SHP77 (cell line): Measurements from ENCODE around the gene INO80E.
"Not testable (repeated sequence)": the region's sequence is repeated elsewhere in the genome, so short reads cannot be mapped to it uniquely, and the experiment has no call there.

Experiments used
- DNase-seq, 2 experiments: peaks; one replicate each; lab custom pipeline; 2025; lab: John Stamatoyannopoulos, UW

INO80E gene

DNA sequence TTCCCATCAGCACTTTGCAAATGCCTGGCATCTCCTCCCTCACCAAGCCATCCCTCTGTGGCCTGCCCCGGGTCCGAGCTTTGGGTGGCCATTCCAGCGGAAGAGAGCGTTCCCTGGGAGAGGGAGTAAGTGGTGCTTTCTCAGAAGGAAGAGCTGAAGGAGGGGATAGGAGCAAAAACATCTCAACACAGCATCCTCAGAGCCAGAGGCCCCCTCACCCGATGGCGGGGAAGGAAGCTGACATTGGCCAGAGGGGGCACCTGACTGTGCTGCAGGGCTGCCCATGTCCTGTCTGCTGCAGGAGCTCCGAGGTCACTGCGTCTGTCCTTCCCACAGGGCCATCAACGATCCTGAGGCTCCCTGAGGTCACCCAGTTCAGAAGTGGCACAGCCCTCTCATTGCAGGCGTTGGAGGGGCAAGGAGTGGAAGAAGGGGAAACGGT, 35.5 kb downstream of the INO80E start:
- peak in 1 of 2 experiments; percentile 12 for DNase-seq

GRCh38 chr16:30032083-30032819, 36.2 kb downstream of the INO80E start:
- DNase-seq = peak; percentile 77 to 93

DNA sequence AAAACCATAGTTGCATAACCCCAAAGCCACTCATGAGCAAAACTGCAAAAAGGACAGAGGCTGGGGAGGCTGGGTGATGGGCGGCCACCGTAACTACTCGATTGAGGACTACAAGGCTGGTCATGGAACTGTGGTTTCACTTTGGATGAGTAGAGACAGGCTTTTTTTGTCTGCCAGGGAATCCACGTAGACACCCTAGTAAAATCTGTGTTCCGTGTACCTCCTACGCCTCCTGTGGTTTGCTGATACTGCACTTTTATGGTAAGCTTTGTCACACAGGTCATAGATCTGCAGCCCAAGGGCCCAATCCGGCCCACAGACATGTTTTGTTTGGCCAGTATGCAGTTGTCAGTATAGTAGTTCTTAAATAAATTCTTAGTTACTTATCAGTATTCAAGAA, 37.2 kb downstream of the INO80E start:
- no peak for DNase-seq

DNA sequence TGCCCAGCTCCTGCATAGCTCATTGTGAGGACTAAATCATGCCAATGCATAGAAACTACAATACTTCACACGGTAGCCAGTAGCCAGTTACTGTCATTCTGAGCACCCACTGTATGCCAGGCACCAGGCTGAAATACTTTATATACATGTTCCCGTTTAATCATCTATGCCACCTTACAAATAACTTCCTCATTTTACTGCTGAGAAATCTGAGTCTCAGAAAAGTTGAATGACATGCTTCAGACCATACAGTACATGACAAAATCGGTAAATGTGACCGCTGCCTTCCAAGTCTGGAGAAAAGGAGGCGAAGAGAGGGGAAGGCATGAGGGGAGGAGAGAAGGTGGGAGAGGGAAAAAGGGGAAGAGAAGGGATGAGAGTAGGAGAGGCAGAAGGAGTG, 44.2 kb downstream of the INO80E start:
- DNase-seq = no peak

GRCh38 chr16:30040690-30041089, 44.6 kb downstream of the INO80E start:
- not testable (repeated sequence) for DNase-seq

DNA sequence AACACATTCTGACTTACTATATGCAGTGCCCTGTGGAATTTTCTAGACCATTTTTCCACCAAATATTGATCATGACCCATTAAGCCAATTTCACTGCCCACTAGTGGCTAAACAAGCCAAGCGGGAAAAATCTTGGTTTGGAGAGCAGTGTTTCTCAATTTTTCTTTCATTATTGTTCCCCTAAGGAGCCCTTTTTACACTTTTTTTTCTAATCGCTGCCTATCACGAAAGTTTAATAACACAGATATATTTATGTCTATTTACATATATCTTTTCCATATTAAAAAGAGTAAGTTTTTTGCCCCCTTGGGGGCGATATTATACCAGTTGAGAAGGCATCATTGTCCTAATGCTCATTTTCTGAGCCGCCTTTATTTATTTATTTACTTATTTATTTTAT, 45.8 kb downstream of the INO80E start:
- peak; percentile 25 to 36 for DNase-seq

DNA sequence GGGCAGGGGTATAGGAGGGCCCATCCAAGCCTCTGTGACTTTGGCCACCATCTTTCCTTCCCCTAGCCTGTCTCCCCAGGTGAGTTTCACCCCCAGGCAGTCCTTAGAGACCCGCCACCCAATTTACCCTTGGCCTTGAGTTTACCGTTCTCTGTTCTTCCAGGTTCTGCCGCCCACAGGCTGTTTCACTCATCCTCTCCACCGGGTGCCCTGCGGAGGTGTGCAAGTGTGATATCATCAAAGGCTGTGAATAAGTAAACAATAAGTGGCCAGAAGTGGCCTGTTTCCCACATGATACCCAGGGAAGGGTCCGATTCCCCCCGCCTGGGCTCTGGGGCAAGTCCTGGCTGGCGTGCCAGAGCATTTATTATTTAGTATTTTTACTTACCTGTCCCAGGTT, 50.1 kb downstream of the INO80E start:
- DNase-seq = no peak

DNA sequence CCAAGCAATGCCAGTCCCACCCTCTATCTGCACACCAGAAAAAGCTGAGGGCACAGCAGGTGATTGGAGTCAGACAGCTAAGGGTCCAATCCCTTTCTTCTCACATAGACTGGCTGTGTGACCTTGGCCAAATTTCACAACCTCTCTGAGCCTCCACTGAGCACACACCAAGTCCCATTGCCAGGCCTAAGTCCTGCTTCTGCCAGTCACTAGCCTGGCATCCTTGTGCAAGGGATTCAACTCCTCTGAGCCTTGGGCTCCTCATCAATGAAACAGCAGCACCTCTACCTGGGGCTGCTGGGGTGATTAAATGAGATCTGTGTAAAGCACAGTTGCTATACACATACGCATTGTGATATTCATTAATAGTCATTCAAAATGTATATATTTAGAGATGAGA, 50.5 kb downstream of the INO80E start:
- DNase-seq = no peak

- no peak for DNase-seq
Observed at GRCh38 chr16:30049871-30050270, 53.8 kb downstream of the INO80E start.

DNA sequence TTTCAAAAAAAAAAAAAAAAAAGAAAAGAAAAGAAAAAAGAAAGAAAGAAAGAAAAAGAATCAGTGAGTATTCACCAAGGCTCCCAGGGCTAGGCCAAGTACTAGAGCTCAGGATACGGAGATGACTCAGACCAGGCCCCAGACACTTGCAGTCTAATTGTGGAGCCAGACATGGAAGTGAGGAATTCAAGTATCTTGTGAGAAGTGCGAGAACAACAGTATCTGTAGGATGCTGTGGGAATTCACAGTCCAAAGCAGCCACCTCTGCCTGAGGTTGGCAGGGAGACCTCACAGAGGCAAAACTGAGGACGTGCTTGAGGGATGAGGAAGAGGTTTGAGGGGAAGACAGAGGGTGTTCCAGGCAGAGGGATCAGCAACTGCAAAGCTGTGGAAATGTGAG, 55.5 kb downstream of the INO80E start:
- DNase-seq = no peak

DNA sequence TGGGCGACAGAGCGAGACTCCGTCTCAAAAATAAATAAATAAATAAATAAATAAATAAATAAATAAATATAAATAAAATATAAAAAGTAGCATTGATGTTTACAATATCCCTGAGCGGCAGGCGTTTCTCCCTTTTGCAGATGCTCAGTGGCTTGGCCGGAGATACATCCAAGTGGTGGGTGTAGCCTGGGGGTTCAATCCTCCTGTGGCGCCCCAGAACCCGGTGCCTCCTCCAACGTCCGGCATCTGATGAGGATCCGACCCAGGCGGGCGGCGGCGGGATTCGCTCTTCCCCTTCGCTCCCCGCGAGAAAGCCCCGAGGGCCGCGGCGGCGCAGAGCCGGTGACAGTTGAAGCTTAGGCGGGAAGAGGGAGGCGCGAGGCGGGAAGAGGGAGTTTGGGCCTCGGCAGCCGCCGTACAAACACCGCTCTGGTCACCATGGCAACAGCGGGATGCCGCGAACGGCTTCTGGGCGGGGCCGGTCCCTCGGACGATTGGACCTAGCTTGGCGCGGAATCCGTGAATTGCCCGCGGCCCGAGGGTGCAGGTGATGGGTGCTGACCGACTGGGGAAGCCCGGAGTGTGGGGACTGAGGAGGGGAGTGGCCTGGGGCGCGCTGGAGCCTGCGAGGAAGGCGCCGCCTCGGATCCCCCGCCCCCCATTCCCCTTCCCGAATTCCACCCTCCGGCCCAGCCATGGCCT, 56.8 kb downstream of the INO80E start:
- peak; percentile 95 to 97 for DNase-seq

DNA sequence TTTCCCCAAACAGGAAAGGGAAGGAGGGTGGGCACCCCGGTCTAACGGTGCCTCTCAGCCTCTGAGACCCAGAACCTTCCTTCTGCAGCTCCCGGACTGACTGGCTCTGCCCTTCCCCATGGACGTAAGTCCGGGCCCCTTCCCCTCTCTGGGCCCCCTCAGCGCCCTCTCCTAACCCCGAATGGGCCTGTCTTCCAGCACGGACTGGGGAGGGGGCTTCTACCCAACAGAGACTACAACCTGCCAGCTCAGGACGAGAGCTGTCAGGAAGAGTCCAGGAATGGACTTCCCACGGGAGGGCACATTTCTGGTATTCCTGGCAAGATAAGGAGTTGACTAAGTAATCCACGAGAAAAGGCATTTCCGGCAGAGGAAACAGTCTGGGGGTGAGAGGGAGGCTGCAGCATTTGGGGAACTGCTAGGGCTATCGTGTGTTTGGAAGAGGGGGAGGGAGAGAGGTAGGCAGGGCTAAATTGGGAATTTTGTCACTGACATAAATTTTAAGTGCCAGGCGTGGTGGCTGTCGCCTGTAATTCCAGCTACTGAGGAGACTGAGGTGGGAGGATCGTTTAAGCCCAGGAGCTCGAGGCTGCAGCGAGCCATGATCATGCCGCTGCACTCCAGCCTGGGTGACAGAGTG, 57.5 kb downstream of the INO80E start:
- peak in 1 of 2 experiments; percentile 34 for DNase-seq

- no peak for DNase-seq
Observed at GRCh38 chr16:30054451-30054850, 58.4 kb downstream of the INO80E start.

GRCh38 chr16:30054959-30055553, 59.0 kb downstream of the INO80E start:
- DNase-seq = peak in 1 of 2 experiments; percentile 52
